GM12874 (cell line): Measurements from ENCODE around the gene FAP.

Experiments
- CTCF ChIP-seq: IDR thresholded peaks from 2 replicates; pipeline ENCODE4 v1.5.1; 2011; ENCODE audit warnings: low read depth, mild to moderate bottlenecking, control low read depth, low read length, moderate library complexity; ENCODE audit not compliant: insufficient read depth

FAP gene

GRCh38 chr2:162243294-162243693 is at the start of gene FAP:
TSS of gene FAP (minus strand) at chr2:162243445. CDS start at chr2:162243327, 118 bp downstream.
- no peak for TF ChIP-seq CTCF

- TF ChIP-seq CTCF, result no peak
Measured at GRCh38 chr2:162291748-162292147, 48.5 kb upstream of the FAP start.

GRCh38 chr2:162282765-162283425 is 39.6 kb upstream of the FAP start:
- TF ChIP-seq CTCF, result no peak

GRCh38 chr2:162280654-162281053 is 37.4 kb upstream of the FAP start:
- no peak for TF ChIP-seq CTCF

GRCh38 chr2:162277381-162277780 is 34.1 kb upstream of the FAP start:
- no peak for TF ChIP-seq CTCF

- no peak for TF ChIP-seq CTCF
Measured at GRCh38 chr2:162267996-162268395, 24.8 kb upstream of the FAP start.

- no peak for TF ChIP-seq CTCF
Measured at GRCh38 chr2:162267496-162267895, 24.3 kb upstream of the FAP start.
